ENCODE results near the gene SEMA3C. TPM values are rescaled to one million over a fixed set of nuclear protein-coding genes. Genes with fewer than 3 reads are reported as not detected.

SEMA3C gene
- total RNA-seq, 1 experiment from 2014 or later, result 13.3 TPM

GRCh38 chr7:80771523-80771922 is 147.3 kb downstream of the SEMA3C start:
- ChIA-PET CTCF (no interaction called here), POLR2A (ENCODE audit: low non-redundant PET) (no interaction called here)
- Histone ChIP-seq H3K27ac (ENCODE audit: low read depth, low read length, poor library complexity, severe bottlenecking) (no peak overlapping the region), H3K9me3 (ENCODE audit: low read depth, low read length, poor library complexity, severe bottlenecking) (no peaks in the 10 kb centered on the region), H3K36me3 (ENCODE audit: insufficient read depth, low read length, poor library complexity, severe bottlenecking) (no peaks in the 10 kb centered on the region), H3K4me1 (ENCODE audit: insufficient read depth, low read length, poor library complexity, severe bottlenecking) (no peaks in the 10 kb centered on the region), H3K27me3 (replicated peaks; ENCODE audit: insufficient read depth, low read depth, low read length, poor library complexity) (no peaks in the 10 kb centered on the region), H3K4me3 (ENCODE audit: low read depth, low read length, poor library complexity, severe bottlenecking) (no peak overlapping the region)
- intact Hi-C loops (cut with micrococcal nuclease; ENCODE audit: unreplicated experiment), result no loop called here
- DNase-seq (ENCODE audit: low spot score), result no peak
- no peak for TF ChIP-seq EZH2 (IDR thresholded peaks at IDR 0.05; ENCODE audit: borderline replicate concordance, low read depth, low read length, poor library complexity, severe bottlenecking)
- BruUV-seq (replicated peaks), result no TSS peak

- Histone ChIP-seq H3K36me3 (ENCODE audit: insufficient read depth, low read length, poor library complexity, severe bottlenecking) (no peaks in the 10 kb centered on the region), H3K27me3 (replicated peaks; ENCODE audit: insufficient read depth, low read depth, low read length, poor library complexity) (no peaks in the 10 kb centered on the region), H3K4me1 (ENCODE audit: insufficient read depth, low read length, poor library complexity, severe bottlenecking) (no peaks in the 10 kb centered on the region), H3K27ac (ENCODE audit: low read depth, low read length, poor library complexity, severe bottlenecking) (no peak overlapping the region), H3K4me3 (ENCODE audit: low read depth, low read length, poor library complexity, severe bottlenecking) (no peak overlapping the region), H3K9me3 (ENCODE audit: low read depth, low read length, poor library complexity, severe bottlenecking) (no peaks in the 10 kb centered on the region)
- ChIA-PET POLR2A (ENCODE audit: low non-redundant PET) (no interaction called here), CTCF (no interaction called here)
- DNase-seq (ENCODE audit: low spot score), result no peak
- intact Hi-C loops (cut with micrococcal nuclease; ENCODE audit: unreplicated experiment), result no loop called here
- no TSS peak for BruUV-seq (replicated peaks)
- no peak for TF ChIP-seq CTCF (conservative IDR thresholded peaks at IDR 0.05; ENCODE audit: low read depth, low read length)
- TF ChIP-seq EZH2 (IDR thresholded peaks at IDR 0.05; ENCODE audit: borderline replicate concordance, low read depth, low read length, poor library complexity, severe bottlenecking), result no peak
These were observed 148.2 kb downstream of the SEMA3C start for GRCh38 chr7:80770675-80771081.

GRCh38 chr7:80770061-80770460 is 148.8 kb downstream of the SEMA3C start:
- H3K9me3 ChIP-seq (ENCODE audit: low read depth, low read length, poor library complexity, severe bottlenecking), result no peaks in the 10 kb centered on the region
- H3K4me1 ChIP-seq (ENCODE audit: insufficient read depth, low read length, poor library complexity, severe bottlenecking), result no peaks in the 10 kb centered on the region
- H3K27ac ChIP-seq (ENCODE audit: low read depth, low read length, poor library complexity, severe bottlenecking), result no peak overlapping the region
- ChIA-PET POLR2A (ENCODE audit: low non-redundant PET) (no interaction called here), CTCF (no interaction called here)
- DNase-seq (ENCODE audit: low spot score), result no peak
- TF ChIP-seq CTCF (conservative IDR thresholded peaks at IDR 0.05; ENCODE audit: low read depth, low read length) (no peak), EZH2 (IDR thresholded peaks at IDR 0.05; ENCODE audit: borderline replicate concordance, low read depth, low read length, poor library complexity, severe bottlenecking) (no peak)
- no peak overlapping the region for H3K4me3 ChIP-seq (ENCODE audit: low read depth, low read length, poor library complexity, severe bottlenecking)
- BruUV-seq (replicated peaks), result no TSS peak
- intact Hi-C loops (cut with micrococcal nuclease; ENCODE audit: unreplicated experiment), result no loop called here
- H3K27me3 ChIP-seq (replicated peaks; ENCODE audit: insufficient read depth, low read depth, low read length, poor library complexity), result no peaks in the 10 kb centered on the region
- H3K36me3 ChIP-seq (ENCODE audit: insufficient read depth, low read length, poor library complexity, severe bottlenecking), result no peaks in the 10 kb centered on the region

- BruUV-seq (replicated peaks), result no TSS peak
- peaks cover 8% of the 10 kb centered on the region for H3K4me1 ChIP-seq (ENCODE audit: insufficient read depth, low read length, poor library complexity, severe bottlenecking)
- no peaks in the 10 kb centered on the region for H3K36me3 ChIP-seq (ENCODE audit: insufficient read depth, low read length, poor library complexity, severe bottlenecking)
- no peaks in the 10 kb centered on the region for H3K27me3 ChIP-seq (replicated peaks; ENCODE audit: insufficient read depth, low read depth, low read length, poor library complexity)
- ChIA-PET CTCF (no interaction called here), POLR2A (ENCODE audit: low non-redundant PET) (no interaction called here)
- H3K9me3 ChIP-seq (ENCODE audit: low read depth, low read length, poor library complexity, severe bottlenecking), result no peaks in the 10 kb centered on the region
- no peak overlapping the region for H3K27ac ChIP-seq (ENCODE audit: low read depth, low read length, poor library complexity, severe bottlenecking)
- intact Hi-C loops (cut with micrococcal nuclease; ENCODE audit: unreplicated experiment), result no loop called here
- DNase-seq (ENCODE audit: low spot score), result no peak
- no peak overlapping the region for H3K4me3 ChIP-seq (ENCODE audit: low read depth, low read length, poor library complexity, severe bottlenecking)
- TF ChIP-seq CTCF (conservative IDR thresholded peaks at IDR 0.05; ENCODE audit: low read depth, low read length), result no peak
- TF ChIP-seq EZH2 (IDR thresholded peaks at IDR 0.05; ENCODE audit: borderline replicate concordance, low read depth, low read length, poor library complexity, severe bottlenecking), result no peak
These were observed 150.1 kb downstream of the SEMA3C start for GRCh38 chr7:80768756-80769155.

Measured in A673 (cell line).